HCT116 (cell line): ENCODE results near the gene KRT83. TPM values are rescaled to one million over a fixed set of nuclear protein-coding genes. Genes with fewer than 3 reads are reported as not detected.

Experiments
- ATAC-seq: fragments of 200-7000 bp; cut with Tn5 transposase; 2 replicates; pipeline ENCODE4 v1.9.1; 2020; ENCODE audit warnings: mild to moderate bottlenecking, moderate library complexity
- BruUV-seq: library from RNA; stranded (reverse); fragments of 400-500 nt; replicated peaks from 2 replicates; lab custom pipeline; 2021; lab: Mats Ljungman, UMichigan
- CTCF ChIA-PET: fragments of 300-600 bp; sonication (Branson Sonifier 250); formaldehyde crosslinking; loops from one replicate; lab custom pipeline; 2021; ENCODE audit warnings: antibody characterized with exemption; lab: Charles Lee
- POLR2A ChIA-PET: fragments of 300-600, 350-600 bp; sonication (Branson Sonifier 250); formaldehyde crosslinking; loops from one replicate; lab custom pipeline; 2021; ENCODE audit warnings: antibody characterized with exemption; lab: Charles Lee
- RAD21 ChIA-PET, 2 experiments: fragments of 300-600 bp; sonication (Branson Sonifier 250); formaldehyde crosslinking; loops; one replicate each; lab custom pipeline; 2023; ENCODE audit warnings: low total read pairs in 2 of 2; ENCODE audit not compliant: uncharacterized antibody in 2 of 2, unreplicated experiment in 2 of 2, low non-redundant PET in 1 of 2; lab: Charles Lee
- DNase-seq: peaks from one replicate; pipeline ENCODE4 v3.0.0-alpha.2; 2010; ENCODE audit warnings: low read depth, low spot score
- H2AFZ ChIP-seq: fragments of 200-600 bp; shearing (Covaris generic), sonication (generic); 2 replicates; pipeline ENCODE4 v1.6.1; 2017; ENCODE audit warnings: low read depth, mixed run types, mixed read lengths, antibody characterized with exemption, low read length; ENCODE audit not compliant: poor library complexity, severe bottlenecking
- H3K27ac ChIP-seq: 2 replicates; pipeline ENCODE4 v1.5.1; 2012; ENCODE audit warnings: low read depth, low read length
- H3K27me3 ChIP-seq: fragments of 200-600 bp; sonication (generic); 2 replicates; pipeline ENCODE4 v1.6.1; 2016; ENCODE audit warnings: mixed run types, low read length, mixed read lengths; ENCODE audit not compliant: insufficient read depth
- H3K36me3 ChIP-seq, 2 experiments: fragments of 200-500 bp in 1 of 2; fragments of 200-600 bp in 1 of 2; sonication (Bioruptor generic) in 1 of 2; sonication (generic) in 1 of 2; 2 replicates each; pipeline versions ENCODE4 v1.5.1 to v1.6.1; 2014 to 2016; ENCODE audit warnings: low read length in 2 of 2, inconsistent platforms in 1 of 2, mixed read lengths in 1 of 2, mixed run types in 1 of 2; ENCODE audit not compliant: insufficient read depth in 2 of 2, control insufficient read depth in 1 of 2
- H3K4me1 ChIP-seq, 2 experiments: fragments of 200-600 bp in 1 of 2; sonication (generic) in 1 of 2; 2 replicates each; pipeline versions ENCODE4 v1.5.1 to v1.6.1; 2012 to 2017; ENCODE audit warnings: low read length in 2 of 2, inconsistent platforms in 1 of 2, mild to moderate bottlenecking in 1 of 2, mixed read lengths in 1 of 2, mixed run types in 1 of 2, moderate library complexity in 1 of 2; ENCODE audit not compliant: insufficient read depth in 2 of 2, control insufficient read depth in 1 of 2
- H3K4me2 ChIP-seq: fragments of 200-600 bp; sonication (generic); 2 replicates; pipeline ENCODE4 v1.6.1; 2017; ENCODE audit warnings: mixed run types, low read length, mixed read lengths
- H3K4me3 ChIP-seq, 2 experiments: fragments of 200-600 bp in 1 of 2; sonication (generic) in 1 of 2; replicated peaks in 1 of 2; 2 replicates each; pipeline ENCODE4 v1.5.1; 2011 to 2016; ENCODE audit warnings: low read length in 2 of 2, control low read depth in 1 of 2, low read depth in 1 of 2, mild to moderate bottlenecking in 1 of 2, mixed read lengths in 1 of 2, mixed run types in 1 of 2
- H3K79me2 ChIP-seq: fragments of 200-600 bp; sonication (generic); 2 replicates; pipeline ENCODE4 v1.6.1; 2017; ENCODE audit warnings: mild to moderate bottlenecking, mixed run types, low read length, moderate library complexity, mixed read lengths; ENCODE audit not compliant: insufficient read depth
- H3K9ac ChIP-seq: fragments of 200-600 bp; sonication (generic); 2 replicates; pipeline ENCODE4 v1.6.1; 2016; ENCODE audit warnings: low read length, mixed read lengths
- H3K9me2 ChIP-seq: fragments of 200-600 bp; sonication (generic), shearing (Covaris generic); 2 replicates; pipeline ENCODE4 v1.6.1; 2017; ENCODE audit warnings: mixed run types, mild to moderate bottlenecking, moderate library complexity; ENCODE audit not compliant: insufficient read depth
- H3K9me3 ChIP-seq, 2 experiments: fragments of 200-500 bp in 1 of 2; fragments of 200-600 bp in 1 of 2; sonication (Bioruptor generic) in 1 of 2; sonication (generic) in 1 of 2; 2 replicates each; pipeline ENCODE4 v1.6.1; 2014 to 2017; ENCODE audit warnings: low read length in 2 of 2, mixed read lengths in 2 of 2, inconsistent platforms in 1 of 2, low read depth in 1 of 2, mild to moderate bottlenecking in 1 of 2, mixed run types in 1 of 2, moderate library complexity in 1 of 2; ENCODE audit not compliant: control insufficient read depth in 1 of 2, insufficient read depth in 1 of 2
- H4K20me1 ChIP-seq: fragments of 200-600 bp; sonication (generic), shearing (Covaris generic); 2 replicates; pipeline ENCODE4 v1.6.1; 2017; ENCODE audit warnings: mixed run types, mild to moderate bottlenecking, moderate library complexity; ENCODE audit not compliant: insufficient read depth
- CBX3 ChIP-seq: IDR thresholded peaks from 2 replicates; pipeline ENCODE4 v1.6.1; 2012; ENCODE audit warnings: low read depth
- EGR1 ChIP-seq: IDR thresholded peaks from 2 replicates; pipeline ENCODE4 v1.6.1; 2012; ENCODE audit warnings: low read depth
- ELF1 ChIP-seq: IDR thresholded peaks from 2 replicates; pipeline ENCODE4 v1.6.1; 2012; ENCODE audit warnings: low read depth, borderline replicate concordance
- EZH2 ChIP-seq: fragments of 200-600 bp; sonication (generic); IDR thresholded peaks from 2 replicates; pipeline ENCODE4 v1.6.1; 2017; ENCODE audit warnings: antibody characterized with exemption, mixed run types
- EZH2phosphoT487 ChIP-seq: fragments of 200-600 bp; IDR thresholded peaks from 2 replicates; pipeline ENCODE4 v1.6.1; 2018; ENCODE audit warnings: antibody characterized with exemption, borderline replicate concordance
- JUND ChIP-seq: IDR thresholded peaks from 2 replicates; pipeline ENCODE4 v1.6.1; 2012
- MAX ChIP-seq: IDR thresholded peaks from 2 replicates; pipeline ENCODE4 v1.6.1; 2012
- POLR2AphosphoS5 ChIP-seq: IDR thresholded peaks from 2 replicates; pipeline ENCODE4 v1.6.1; 2011; ENCODE audit warnings: mild to moderate bottlenecking, low read depth, low read length, moderate library complexity
- RAD21 ChIP-seq: IDR thresholded peaks from 2 replicates; pipeline ENCODE4 v1.6.1; 2012; ENCODE audit warnings: low read depth, mild to moderate bottlenecking
- REST ChIP-seq: IDR thresholded peaks from 2 replicates; pipeline ENCODE4 v1.6.1; 2012; ENCODE audit warnings: low read depth
- SIN3A ChIP-seq: IDR thresholded peaks from 2 replicates; pipeline ENCODE4 v1.6.1; 2012; ENCODE audit warnings: low read depth
- SP1 ChIP-seq: IDR thresholded peaks from 2 replicates; pipeline ENCODE4 v1.6.1; 2012; ENCODE audit warnings: low read depth
- SRF ChIP-seq: IDR thresholded peaks from 2 replicates; pipeline ENCODE4 v1.6.1; 2012; ENCODE audit warnings: low read depth
- YY1 ChIP-seq: IDR thresholded peaks from 2 replicates; pipeline ENCODE4 v1.6.1; 2011; ENCODE audit warnings: low read length, low read depth, moderate library complexity, mild to moderate bottlenecking; ENCODE audit not compliant: insufficient replicate concordance; ENCODE audit errors: extremely low read depth
- ZFX ChIP-seq: fragments of 450-650 bp; IDR thresholded peaks from 2 replicates; pipeline ENCODE4 v1.6.1; 2017
- ZNF274 ChIP-seq: fragments of 200-500 bp; sonication (Bioruptor generic); IDR thresholded peaks from 2 replicates; pipeline ENCODE4 v1.6.1; 2014; ENCODE audit warnings: mild to moderate bottlenecking, low read depth, low read length, inconsistent platforms
- intact Hi-C: fragments of 100-400 bp; cut with micrococcal nuclease; formaldehyde crosslinking; loops from 2 replicates; pipeline ENCODE4 v1.10.0; 2022
- total RNA-seq: library from RNA; stranded (reverse); gene quantifications from one replicate; pipeline ENCODE4 v1.2.1, GENCODE V29; 2021; ENCODE audit not compliant: unreplicated experiment
- TF ChIP-seq, protein P1 (sequence below), 3 experiments: fragments of 200-600 bp in 1 of 3; sonication (generic) in 1 of 3; IDR thresholded peaks in 2 of 3; conservative IDR thresholded peaks in 1 of 3; 2 replicates each; pipeline ENCODE4 v1.5.1; 2012 to 2017; ENCODE audit warnings: low read depth in 2 of 3, low read length in 2 of 3, antibody characterized with exemption in 1 of 3, borderline replicate concordance in 1 of 3, control low read depth in 1 of 3, mild to moderate bottlenecking in 1 of 3, mixed read lengths in 1 of 3, mixed run types in 1 of 3, moderate library complexity in 1 of 3; ENCODE audit not compliant: insufficient read depth in 1 of 3
- TF ChIP-seq, protein P2 (sequence below): IDR thresholded peaks from 2 replicates; pipeline ENCODE4 v1.6.1; 2011; ENCODE audit warnings: mild to moderate bottlenecking, low read length, moderate library complexity; ENCODE audit not compliant: insufficient replicate concordance; ENCODE audit errors: extremely low read depth
- TF ChIP-seq, protein P3 (sequence below): IDR thresholded peaks from 2 replicates; pipeline ENCODE4 v1.6.1; 2012

Gene KRT83
- total RNA-seq, 1 experiment from 2014 or later, result not detected

- peaks cover 10 to 33% of the 10 kb centered on the region in 2 experiments for H3K4me1 ChIP-seq
- DNase-seq, result no peak
- no peaks in the 10 kb centered on the region for H3K79me2 ChIP-seq
- H3K4me2 ChIP-seq, result no peak overlapping the region
- intact Hi-C loops, result no loop called here
- no TSS peak for BruUV-seq
- H3K4me3 ChIP-seq, result no peak overlapping the region
- TF ChIP-seq, protein P1, sequence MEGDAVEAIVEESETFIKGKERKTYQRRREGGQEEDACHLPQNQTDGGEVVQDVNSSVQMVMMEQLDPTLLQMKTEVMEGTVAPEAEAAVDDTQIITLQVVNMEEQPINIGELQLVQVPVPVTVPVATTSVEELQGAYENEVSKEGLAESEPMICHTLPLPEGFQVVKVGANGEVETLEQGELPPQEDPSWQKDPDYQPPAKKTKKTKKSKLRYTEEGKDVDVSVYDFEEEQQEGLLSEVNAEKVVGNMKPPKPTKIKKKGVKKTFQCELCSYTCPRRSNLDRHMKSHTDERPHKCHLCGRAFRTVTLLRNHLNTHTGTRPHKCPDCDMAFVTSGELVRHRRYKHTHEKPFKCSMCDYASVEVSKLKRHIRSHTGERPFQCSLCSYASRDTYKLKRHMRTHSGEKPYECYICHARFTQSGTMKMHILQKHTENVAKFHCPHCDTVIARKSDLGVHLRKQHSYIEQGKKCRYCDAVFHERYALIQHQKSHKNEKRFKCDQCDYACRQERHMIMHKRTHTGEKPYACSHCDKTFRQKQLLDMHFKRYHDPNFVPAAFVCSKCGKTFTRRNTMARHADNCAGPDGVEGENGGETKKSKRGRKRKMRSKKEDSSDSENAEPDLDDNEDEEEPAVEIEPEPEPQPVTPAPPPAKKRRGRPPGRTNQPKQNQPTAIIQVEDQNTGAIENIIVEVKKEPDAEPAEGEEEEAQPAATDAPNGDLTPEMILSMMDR (IDR thresholded peaks at IDR 0.05 in 2 of 3, conservative IDR thresholded peaks at IDR 0.05 in 1 of 3; ENCODE audit: borderline replicate concordance in 1 of 3, insufficient read depth in 1 of 3, low read depth in 2 of 3, low read length in 2 of 3), result no peak
- no peak for TF ChIP-seq EGR1
- no peak for TF ChIP-seq CBX3
- no peak for TF ChIP-seq SIN3A
- no peak for TF ChIP-seq YY1
- no peak for TF ChIP-seq ZNF274
- no peak for TF ChIP-seq RAD21
- no peak for TF ChIP-seq JUND
- TF ChIP-seq SP1, result no peak
- TF ChIP-seq POLR2AphosphoS5, result no peak
- TF ChIP-seq REST, result no peak
- TF ChIP-seq EZH2phosphoT487, result no peak
- TF ChIP-seq SRF, result no peak
- no peak for TF ChIP-seq MAX
- TF ChIP-seq EZH2, result no peak
- TF ChIP-seq, protein P2, sequence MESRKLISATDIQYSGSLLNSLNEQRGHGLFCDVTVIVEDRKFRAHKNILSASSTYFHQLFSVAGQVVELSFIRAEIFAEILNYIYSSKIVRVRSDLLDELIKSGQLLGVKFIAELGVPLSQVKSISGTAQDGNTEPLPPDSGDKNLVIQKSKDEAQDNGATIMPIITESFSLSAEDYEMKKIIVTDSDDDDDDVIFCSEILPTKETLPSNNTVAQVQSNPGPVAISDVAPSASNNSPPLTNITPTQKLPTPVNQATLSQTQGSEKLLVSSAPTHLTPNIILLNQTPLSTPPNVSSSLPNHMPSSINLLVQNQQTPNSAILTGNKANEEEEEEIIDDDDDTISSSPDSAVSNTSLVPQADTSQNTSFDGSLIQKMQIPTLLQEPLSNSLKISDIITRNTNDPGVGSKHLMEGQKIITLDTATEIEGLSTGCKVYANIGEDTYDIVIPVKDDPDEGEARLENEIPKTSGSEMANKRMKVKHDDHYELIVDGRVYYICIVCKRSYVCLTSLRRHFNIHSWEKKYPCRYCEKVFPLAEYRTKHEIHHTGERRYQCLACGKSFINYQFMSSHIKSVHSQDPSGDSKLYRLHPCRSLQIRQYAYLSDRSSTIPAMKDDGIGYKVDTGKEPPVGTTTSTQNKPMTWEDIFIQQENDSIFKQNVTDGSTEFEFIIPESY, result no peak
- no peak for TF ChIP-seq ELF1
- TF ChIP-seq, protein P3, sequence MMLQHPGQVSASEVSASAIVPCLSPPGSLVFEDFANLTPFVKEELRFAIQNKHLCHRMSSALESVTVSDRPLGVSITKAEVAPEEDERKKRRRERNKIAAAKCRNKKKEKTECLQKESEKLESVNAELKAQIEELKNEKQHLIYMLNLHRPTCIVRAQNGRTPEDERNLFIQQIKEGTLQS, result no peak
- no peak for TF ChIP-seq ZFX
- no peaks in the 10 kb centered on the region for H4K20me1 ChIP-seq
- H3K36me3 ChIP-seq, result no peaks in the 10 kb centered on the region
- H3K9ac ChIP-seq, result no peak overlapping the region
- no peaks in the 10 kb centered on the region for H3K9me3 ChIP-seq
- ChIA-PET POLR2A (interaction anchor here (1.7 kb wide), 1 partner anchor 30 kb away, joined by 4 read pairs; no protein-coding TSS in a partner anchor), RAD21 (no interaction called here), CTCF (interaction anchor here (0.9 to 2.7 kb wide), 6 partner anchors 8 to 61 kb away, joined by 3 to 17 read pairs (median 4); no protein-coding TSS in a partner anchor)
- ATAC-seq, result no peak
- H2AFZ ChIP-seq, result no peak overlapping the region
- no peak overlapping the region for H3K27ac ChIP-seq
- no peaks in the 10 kb centered on the region for H3K27me3 ChIP-seq
- no peaks in the 10 kb centered on the region for H3K9me2 ChIP-seq
Observed at GRCh38 chr12:52311285-52311648, 9.9 kb downstream of the KRT83 start.
